Breast epithelium (tissue), 3 donors: ENCODE measurements around the gene NFIX.

Source experiments
- CTCF ChIP-seq, 3 donors: fragments of 450-650 bp; IDR thresholded peaks; one replicate each; pipeline ENCODE4 v1.5.1; 2016 to 2017; ENCODE audit warnings: antibody characterized with exemption in 3 of 3, mild to moderate bottlenecking in 3 of 3, moderate library complexity in 3 of 3
- POLR2A ChIP-seq: fragments of 450-650 bp; IDR thresholded peaks from one replicate; pipeline ENCODE4 v1.6.1; 2016; ENCODE audit warnings: antibody characterized with exemption, mild to moderate bottlenecking, moderate library complexity
- POLR2AphosphoS5 ChIP-seq, 3 donors: sonication (generic); formaldehyde crosslinking; IDR thresholded peaks; one replicate each; pipeline ENCODE4 v1.6.1; 2017; ENCODE audit warnings: antibody characterized with exemption in 3 of 3

- TF ChIP-seq CTCF (IDR thresholded peaks at IDR 0.05) = no peak
- TF ChIP-seq POLR2A = no peak
- TF ChIP-seq POLR2AphosphoS5 (IDR thresholded peaks at IDR 0.05) = no peak
These were observed 71.0 kb downstream of the NFIX start for GRCh38 chr19:13066226-13066625.
